Brain microvascular endothelial cell (primary cell): ENCODE data around the gene APP.

Experiments
- DNase-seq: peaks from one replicate; pipeline ENCODE4 v3.0.0-alpha.2; 2020
- H3K27ac ChIP-seq: fragments of 250-450 bp; sonication (Bioruptor Pico); 2 replicates; pipeline ENCODE4 v1.5.1; 2020; ENCODE audit warnings: mild to moderate bottlenecking, moderate library complexity
- H3K27me3 ChIP-seq: fragments of 250-450 bp; sonication (Bioruptor Pico); replicated peaks from 2 replicates; pipeline ENCODE4 v1.5.1; 2020; ENCODE audit warnings: mild to moderate bottlenecking
- H3K36me3 ChIP-seq: fragments of 250-450 bp; sonication (Bioruptor Pico); replicated peaks from 2 replicates; pipeline ENCODE4 v1.5.1; 2020; ENCODE audit warnings: mild to moderate bottlenecking
- H3K4me3 ChIP-seq: 2 replicates; pipeline ENCODE4 v1.5.1; 2011; ENCODE audit warnings: low read depth, mild to moderate bottlenecking, control low read depth, low read length, moderate library complexity
- CTCF ChIP-seq: IDR thresholded peaks from 2 replicates; pipeline ENCODE4 v1.5.1; 2011; ENCODE audit warnings: low read depth, mild to moderate bottlenecking, moderate library complexity, low read length, control low read depth, inconsistent platforms; ENCODE audit errors: missing control alignments
- in situ Hi-C: cut with HindIII; loops from 2 replicates; pipeline ENCODE4 v1.10.0; 2017; ENCODE audit warnings: low sequenced_read_pairs, low pct_ligation_motif_present

Gene APP

GRCh38 chr21:26106562-26106961 is 64.0 kb downstream of the APP start:
- TF ChIP-seq CTCF, result no peak
- Histone ChIP-seq H3K4me3 (no peak overlapping the region), H3K27me3 (no peaks in the 10 kb centered on the region), H3K36me3 (peaks cover 10% of the 10 kb centered on the region), H3K27ac (no peak overlapping the region)
- DNase-seq, result no peak
- in situ Hi-C loops, result no loop called here

- in situ Hi-C loops, result no loop called here
- no peaks in the 10 kb centered on the region for H3K27me3 ChIP-seq
- no peak overlapping the region for H3K4me3 ChIP-seq
- TF ChIP-seq CTCF, result no peak
- no peak for DNase-seq
- H3K36me3 ChIP-seq, result peaks cover 8% of the 10 kb centered on the region
- no peak overlapping the region for H3K27ac ChIP-seq
Observed at GRCh38 chr21:26105819-26106218, 64.8 kb downstream of the APP start.

GRCh38 chr21:26100573-26100972 is 70.0 kb downstream of the APP start:
- in situ Hi-C loops, result no loop called here
- H3K27me3 ChIP-seq, result no peaks in the 10 kb centered on the region
- H3K36me3 ChIP-seq, result no peaks in the 10 kb centered on the region
- no peak overlapping the region for H3K4me3 ChIP-seq
- no peak for TF ChIP-seq CTCF
- no peak for DNase-seq
- H3K27ac ChIP-seq, result no peak overlapping the region

- TF ChIP-seq CTCF, result no peak
- in situ Hi-C loops, result no loop called here
- Histone ChIP-seq H3K36me3 (no peaks in the 10 kb centered on the region), H3K27ac (no peak overlapping the region), H3K27me3 (no peaks in the 10 kb centered on the region), H3K4me3 (no peak overlapping the region)
- DNase-seq, result no peak
Observed at GRCh38 chr21:26099610-26100219, 70.9 kb downstream of the APP start.

- Histone ChIP-seq H3K36me3 (no peaks in the 10 kb centered on the region), H3K4me3 (no peak overlapping the region), H3K27ac (no peak overlapping the region), H3K27me3 (no peaks in the 10 kb centered on the region)
- DNase-seq, result no peak
- no peak for TF ChIP-seq CTCF
- in situ Hi-C loops, result no loop called here
Observed at GRCh38 chr21:26098772-26099397, 71.7 kb downstream of the APP start.

- H3K36me3 ChIP-seq, result no peaks in the 10 kb centered on the region
- H3K27me3 ChIP-seq, result no peaks in the 10 kb centered on the region
- no peak for DNase-seq
- H3K4me3 ChIP-seq, result no peak overlapping the region
- H3K27ac ChIP-seq, result no peak overlapping the region
- in situ Hi-C loops, result no loop called here
- TF ChIP-seq CTCF, result no peak
Observed at GRCh38 chr21:26097475-26097874, 73.1 kb downstream of the APP start.
